HG03342 (cell line): ENCODE results near the gene AGBL5.
"Not testable (repeated sequence)": the region's sequence is repeated elsewhere in the genome, so short reads cannot be mapped to it uniquely, and the experiment has no call there.

Experiments
- ATAC-seq: cut with Tn5 transposase; IDR thresholded peaks from one replicate; pipeline ENCODE4 v1.9.1; 2021; ENCODE audit warnings: mild to moderate bottlenecking, moderate library complexity; ENCODE audit not compliant: unreplicated experiment

AGBL5 gene

DNA sequence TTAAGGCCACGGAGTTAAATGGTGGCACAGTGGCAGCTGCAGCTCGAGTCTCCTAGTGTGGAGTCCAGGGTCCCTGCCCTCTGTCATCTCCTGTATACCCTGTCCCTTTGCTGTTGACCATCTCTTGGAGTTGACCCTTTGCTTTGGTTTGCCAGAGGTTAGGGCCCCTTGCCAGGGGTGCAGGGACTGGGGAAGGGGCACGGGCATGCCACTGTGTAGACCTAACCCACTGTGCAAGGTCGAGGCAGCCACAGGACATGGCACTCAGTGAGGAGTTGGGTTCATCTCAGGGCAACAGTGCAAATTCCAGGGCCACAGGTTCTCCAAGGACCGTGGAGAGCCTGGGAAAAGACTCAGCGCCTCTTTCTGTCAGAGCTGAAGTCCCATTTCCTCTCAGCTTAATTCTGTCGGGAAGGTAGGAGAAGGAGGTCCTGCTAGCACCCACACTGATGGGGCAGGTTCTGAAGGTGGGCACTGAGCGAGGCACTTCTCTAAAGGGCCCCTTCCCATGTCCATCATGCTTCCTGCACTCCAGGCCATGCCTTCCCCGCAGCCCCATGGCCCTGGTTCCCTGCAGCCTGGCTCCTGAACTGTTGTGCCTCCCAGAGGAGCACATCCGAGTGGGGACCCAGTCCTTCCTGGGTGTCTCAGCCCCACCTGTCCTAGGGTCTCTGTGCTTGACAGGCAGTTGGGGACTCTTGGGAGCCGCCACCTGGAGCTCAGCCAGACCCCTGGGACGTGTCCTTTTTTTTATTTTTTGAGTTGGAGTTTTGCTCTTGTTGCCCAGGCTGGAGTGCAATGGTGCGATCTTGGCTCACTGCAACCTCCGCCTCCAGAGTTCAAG lies 37.9 kb downstream of the AGBL5 start:
- no peak for ATAC-seq

DNA sequence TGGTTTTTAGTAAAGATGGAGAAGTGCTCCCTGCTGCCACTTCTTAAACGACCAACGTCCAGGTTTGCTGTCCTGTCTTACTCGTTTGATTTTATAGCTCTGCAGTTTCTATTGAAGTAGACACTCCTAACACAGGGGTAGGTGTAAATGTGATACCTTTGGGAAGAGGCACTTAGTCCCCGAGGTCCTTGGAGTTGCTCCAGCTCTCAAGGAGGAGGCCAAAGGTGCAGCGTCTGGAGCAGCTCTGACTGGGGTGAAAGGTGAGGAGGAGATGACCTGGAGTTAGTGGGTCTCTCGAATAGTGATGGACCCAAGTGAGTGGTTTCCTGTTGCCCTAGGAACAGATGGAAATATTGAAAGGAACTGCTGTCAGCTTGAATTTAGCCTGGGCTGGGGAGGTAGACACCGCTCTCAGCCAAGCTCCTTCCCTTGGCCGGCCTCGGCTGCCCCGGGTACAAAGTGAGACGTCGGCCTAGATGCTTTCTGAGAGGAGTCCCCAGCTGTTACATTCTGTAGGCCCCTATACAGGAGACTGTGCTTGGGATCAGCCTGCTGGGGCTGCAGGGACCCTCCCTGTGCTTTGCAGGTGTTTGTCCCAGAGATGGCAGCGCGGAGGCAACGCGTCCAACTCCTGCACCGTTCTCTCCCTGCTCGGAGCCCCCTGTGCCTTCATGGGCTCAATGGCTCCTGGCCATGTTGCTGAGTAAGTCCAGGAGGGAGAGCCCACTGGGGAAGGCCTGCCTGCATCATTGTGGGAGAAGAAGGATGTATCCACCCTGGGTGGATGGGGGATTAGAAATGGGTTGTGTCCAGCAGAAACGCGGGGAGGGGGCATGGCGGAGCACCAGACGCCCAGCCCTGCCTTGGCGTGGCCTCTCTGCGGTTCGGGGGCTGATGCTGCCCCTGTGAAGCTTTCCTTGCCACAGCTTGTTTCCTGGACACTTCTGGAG lies 40.6 kb downstream of the AGBL5 start:
- no peak for ATAC-seq

DNA sequence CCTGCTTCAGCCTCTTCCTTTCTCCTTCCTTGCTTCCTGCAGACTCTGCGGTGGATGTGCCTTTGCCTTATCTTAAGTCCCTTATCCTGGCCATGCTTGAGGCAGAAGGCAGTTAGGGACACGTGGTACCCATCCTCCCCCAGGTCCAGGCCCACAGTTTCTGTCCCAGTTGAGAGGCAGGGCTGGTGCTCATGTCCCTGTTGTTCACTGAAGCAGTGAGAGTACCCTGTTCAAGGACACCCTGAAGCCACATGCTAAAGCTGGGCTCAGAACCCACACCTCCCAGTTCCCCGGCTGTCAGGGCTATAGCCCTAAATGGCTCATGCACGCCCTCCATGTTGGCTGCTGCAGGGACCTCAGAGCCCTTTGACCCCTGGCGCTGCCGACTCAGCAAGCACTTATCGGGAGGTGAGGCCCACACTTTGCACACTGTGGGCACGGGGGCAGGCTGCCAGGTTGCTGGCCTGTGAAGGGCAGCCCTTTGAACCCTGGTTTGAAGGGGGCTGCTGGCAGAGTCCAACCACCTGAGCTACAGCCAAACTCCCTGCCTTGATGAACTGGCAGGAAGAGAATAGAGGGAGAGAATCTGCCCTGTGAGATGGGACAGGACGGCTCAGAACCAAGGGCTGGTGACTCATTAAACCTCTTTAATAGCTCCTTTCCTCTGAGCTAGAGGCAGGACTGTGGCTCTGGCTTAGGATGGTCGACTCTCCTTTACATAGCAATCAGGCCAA lies 41.4 kb downstream of the AGBL5 start:
- no peak for ATAC-seq

- no peak for ATAC-seq
These were observed 42.2 kb downstream of the AGBL5 start for GRCh38 chr2:27093430-27094352.

DNA sequence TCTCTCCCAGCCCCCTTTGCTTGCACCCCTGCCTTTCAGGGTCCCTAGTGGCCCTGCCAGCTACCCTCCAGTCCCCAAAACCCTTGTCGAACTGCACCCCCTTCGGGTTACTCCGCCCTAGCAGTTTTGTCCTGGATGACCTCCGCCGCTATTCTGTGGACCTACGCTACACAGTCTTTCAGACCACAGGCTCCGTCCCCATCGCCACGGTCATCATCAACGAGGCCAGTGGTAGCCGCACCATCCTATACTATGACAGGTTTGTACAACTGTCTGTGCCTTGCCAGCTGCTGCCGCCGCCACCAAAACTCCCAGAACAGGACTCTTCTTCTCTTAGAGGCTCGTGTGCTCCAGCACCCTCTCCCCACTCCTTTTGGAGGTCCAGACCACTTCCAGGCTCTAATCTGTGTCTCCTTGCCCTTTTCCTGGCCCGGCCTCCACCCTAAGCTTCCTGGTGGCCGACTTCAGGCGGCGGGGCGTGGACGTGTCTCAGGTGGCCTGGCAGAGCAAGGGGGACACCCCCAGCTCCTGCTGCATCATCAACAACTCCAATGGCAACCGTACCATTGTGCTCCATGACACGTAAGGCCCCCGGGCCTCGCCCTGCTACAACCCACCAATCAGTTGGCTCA lies 43.0 kb downstream of the AGBL5 start:
- ATAC-seq: no peak

DNA sequence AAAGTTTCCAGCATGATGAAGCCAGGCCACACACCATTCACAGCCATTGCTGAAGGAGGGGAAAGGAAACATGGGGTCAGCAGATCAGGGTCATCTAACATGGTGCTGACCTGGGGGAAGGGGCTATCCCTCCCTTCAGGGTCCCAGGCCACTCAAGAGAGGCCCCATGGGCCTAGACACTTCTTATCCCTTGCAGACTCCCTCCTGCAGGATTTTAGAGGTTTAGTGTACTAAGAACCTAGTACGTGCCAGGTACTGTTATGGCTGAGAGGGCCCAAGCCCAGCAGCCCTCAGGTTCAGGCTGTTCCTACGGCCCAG lies 43.9 kb downstream of the AGBL5 start:
- no peak for ATAC-seq

GRCh38 chr2:27095745-27096651 lies 44.5 kb downstream of the AGBL5 start:
- peak; percentile 62 for ATAC-seq

GRCh38 chr2:27096748-27097297 lies 45.4 kb downstream of the AGBL5 start:
- no peak for ATAC-seq

DNA sequence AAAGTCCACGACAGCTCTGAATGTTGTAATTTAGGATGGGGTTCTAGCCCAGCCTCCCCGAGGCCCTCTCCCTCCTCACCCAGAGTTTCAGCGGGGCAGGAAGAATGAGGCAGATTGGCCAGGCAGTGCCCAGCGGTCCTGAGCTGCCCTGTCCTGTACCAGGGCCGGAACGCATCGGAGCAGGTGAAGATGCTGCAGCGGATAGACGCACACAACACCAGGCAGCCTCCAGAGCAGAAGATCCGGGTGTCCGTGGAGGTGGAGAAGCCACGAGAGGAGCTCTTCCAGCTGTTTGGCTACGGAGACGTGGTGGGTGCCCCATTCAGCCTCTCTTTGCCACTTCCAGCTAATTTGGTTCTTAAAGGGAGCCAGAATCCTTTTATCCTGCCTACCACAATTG lies 45.9 kb downstream of the AGBL5 start:
- ATAC-seq: no peak

GRCh38 chr2:27099334-27099955 lies 48.0 kb downstream of the AGBL5 start:
- no peak for ATAC-seq

- no peak for ATAC-seq
These were observed 48.6 kb downstream of the AGBL5 start for GRCh38 chr2:27100036-27100435.

DNA sequence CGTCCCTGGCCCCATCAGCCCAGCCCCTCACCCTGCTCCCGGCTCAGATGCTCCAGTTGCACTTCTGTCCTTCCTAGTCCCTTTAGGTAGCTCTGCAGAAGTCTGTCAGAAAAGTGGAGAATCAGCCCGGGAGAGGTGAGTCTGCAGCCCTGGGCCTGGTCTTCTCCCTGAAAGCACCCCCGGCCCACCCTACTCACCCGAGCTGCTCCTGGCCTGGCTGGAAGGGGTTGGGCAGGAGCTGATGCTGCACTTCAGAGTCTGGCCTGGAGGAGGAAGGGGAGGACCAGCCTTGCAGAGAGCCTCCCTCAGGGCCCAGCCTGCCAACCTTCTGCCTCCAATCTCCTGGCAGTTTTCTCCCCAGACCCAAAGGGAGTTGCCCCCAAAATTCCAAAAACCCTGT lies 50.9 kb downstream of the AGBL5 start:
- no peak for ATAC-seq

DNA sequence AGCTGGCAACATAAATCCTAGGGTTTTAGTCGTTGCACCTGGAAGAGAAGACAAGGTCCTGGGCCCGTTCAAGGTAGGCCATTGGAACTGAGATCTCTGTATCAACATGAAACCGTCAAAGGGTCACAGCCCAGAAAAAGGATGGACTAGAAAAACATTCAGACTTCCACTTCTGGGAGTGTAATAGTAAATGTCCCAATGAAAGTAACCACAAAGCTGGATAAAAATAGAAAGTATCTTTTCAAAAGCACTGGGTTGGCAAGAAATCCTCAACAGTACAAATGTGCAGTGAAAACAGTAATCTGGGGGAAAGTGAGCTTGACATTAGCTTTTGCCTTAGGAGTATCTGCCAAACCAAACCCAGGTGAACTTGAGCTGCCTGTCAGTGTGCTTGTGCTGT lies 54.5 kb downstream of the AGBL5 start:
- ATAC-seq: no peak

DNA sequence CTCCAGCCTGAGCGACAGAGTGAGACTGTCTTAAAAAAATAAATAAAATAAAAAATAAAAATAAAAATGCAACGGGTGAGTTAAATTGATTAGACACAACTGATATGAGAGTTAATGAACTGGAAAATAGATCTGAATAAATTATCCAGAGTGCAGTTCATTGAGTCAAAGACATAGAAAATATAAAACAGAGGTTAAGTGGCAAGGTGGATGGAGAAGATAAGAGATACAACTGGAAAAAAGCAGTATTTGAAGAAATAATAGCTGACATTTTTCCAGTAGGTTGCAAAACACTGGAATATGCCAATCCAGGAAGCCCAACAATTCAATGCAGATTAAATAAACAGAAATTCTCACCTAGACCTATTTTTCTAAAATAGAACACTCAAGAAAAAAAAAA lies 56.8 kb downstream of the AGBL5 start:
- ATAC-seq: no peak

DNA sequence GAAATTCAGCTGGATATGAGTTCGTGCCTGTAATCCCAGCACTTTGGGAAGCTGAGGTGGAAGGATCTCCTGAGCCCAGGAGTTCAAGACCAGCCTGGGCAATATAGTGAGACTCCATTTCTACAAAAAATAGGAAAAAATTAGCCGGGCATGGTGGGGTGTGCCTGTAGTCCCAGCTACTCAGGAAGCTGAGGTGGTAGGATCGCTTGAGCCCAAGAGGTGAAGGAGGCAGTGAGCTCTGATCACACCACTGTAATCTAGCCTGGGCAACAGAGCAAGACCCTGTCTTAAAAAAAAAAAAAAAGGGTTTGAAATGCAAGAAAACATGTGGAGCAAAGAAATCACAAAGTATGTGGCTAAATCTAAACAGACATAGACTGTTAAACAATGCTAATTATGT lies 57.6 kb downstream of the AGBL5 start:
- no peak for ATAC-seq

DNA sequence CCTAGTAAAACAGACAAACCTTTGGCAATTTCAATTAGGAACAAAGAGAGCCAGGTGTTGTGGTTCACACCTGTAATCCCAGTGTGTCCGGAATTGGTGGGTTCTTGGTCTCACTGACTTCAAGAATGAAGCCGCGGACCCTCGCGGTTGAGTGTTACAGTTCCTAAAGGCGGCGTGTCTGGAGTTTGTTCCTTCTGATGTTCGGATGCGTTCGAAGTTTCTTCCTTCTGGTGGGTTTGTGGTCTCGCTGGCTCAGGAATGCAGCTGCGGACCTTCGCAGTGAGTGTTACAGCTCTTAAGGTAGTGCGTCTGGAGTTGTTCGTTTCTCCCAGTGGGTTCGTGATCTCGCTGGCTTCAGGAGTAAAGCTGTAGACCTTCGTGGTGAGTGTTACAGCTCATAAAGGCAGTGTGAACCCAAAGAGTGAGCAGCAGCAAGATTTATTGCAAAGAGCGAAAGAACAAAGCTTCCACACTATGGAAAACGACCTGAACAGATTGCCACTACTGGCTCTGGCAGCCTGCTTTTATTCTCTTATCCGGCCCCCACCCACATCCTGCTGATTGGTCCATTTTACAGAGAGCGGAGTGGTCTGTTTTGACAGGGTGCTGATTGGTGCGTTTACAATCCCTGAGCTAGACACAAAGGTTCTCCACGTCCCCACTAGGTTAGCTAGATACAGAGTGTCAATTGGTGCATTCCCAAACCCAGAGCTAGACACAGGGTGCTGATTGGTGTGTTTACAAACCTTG lies 59.3 kb downstream of the AGBL5 start:
- not testable (repeated sequence) for ATAC-seq

DNA sequence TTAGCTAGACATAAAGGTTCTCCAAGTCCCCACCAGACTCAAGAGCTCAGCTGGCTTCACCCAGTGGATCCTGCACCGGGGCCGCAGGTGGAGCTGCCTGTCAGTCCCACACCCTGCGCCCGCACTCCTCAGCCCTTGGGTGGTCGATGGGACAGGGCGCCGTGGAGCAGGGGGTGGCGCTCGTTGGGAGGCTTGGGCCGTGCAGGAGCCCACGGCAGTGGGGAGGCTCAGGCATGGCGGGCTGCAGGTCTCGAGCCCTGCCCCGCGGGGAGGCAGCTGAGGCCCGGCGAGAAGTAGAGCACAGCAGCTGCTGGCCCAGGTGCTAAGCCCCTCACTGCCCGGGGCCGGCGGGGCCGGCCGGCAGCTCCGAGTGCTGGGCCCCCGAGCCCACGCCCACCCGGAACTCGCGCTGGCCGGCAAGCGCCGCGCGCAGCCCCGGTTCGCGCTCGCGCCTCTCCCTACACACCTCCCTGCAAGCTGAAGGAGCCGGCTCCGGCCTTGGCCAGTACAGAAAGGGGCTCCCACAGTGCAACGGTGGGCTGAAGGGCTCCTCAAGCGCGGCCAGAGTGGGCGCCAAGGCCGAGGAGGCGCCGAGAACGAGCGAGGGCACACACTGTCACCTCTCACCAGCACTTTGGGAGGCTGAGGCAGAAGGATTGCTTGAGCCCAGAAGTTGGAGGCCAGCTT lies 60.1 kb downstream of the AGBL5 start:
- not testable (repeated sequence) for ATAC-seq
